HG02623 (cell line): Measurements from ENCODE around the gene DOCK4.
"Not testable (repeated sequence)": the region's sequence is repeated elsewhere in the genome, so short reads cannot be mapped to it uniquely, and the experiment has no call there.

Experiments used
- ATAC-seq: cut with Tn5 transposase; IDR thresholded peaks from one replicate; pipeline ENCODE4 v1.9.1; 2021; ENCODE audit warnings: moderate library complexity; ENCODE audit not compliant: unreplicated experiment

The DOCK4 gene

GRCh38 chr7:111919631-111920179 is 286.5 kb downstream of the DOCK4 start:
- ATAC-seq = no peak

GRCh38 chr7:111919164-111919563 is 287.0 kb downstream of the DOCK4 start:
- no peak for ATAC-seq

GRCh38 chr7:111918461-111918860 is 287.7 kb downstream of the DOCK4 start:
- ATAC-seq = no peak

- ATAC-seq = not testable (repeated sequence)
These were observed 288.8 kb downstream of the DOCK4 start for GRCh38 chr7:111917404-111917803.

GRCh38 chr7:111914291-111914690 is 291.9 kb downstream of the DOCK4 start:
- ATAC-seq = no peak

GRCh38 chr7:111911166-111911961 is 294.8 kb downstream of the DOCK4 start:
- ATAC-seq = no peak

GRCh38 chr7:111910656-111911055 is 295.5 kb downstream of the DOCK4 start:
- ATAC-seq = no peak

- ATAC-seq = not testable (repeated sequence)
These were observed 297.5 kb downstream of the DOCK4 start for GRCh38 chr7:111908673-111909072.

GRCh38 chr7:111903797-111904196 is 302.4 kb downstream of the DOCK4 start:
- no peak for ATAC-seq

- ATAC-seq = no peak
These were observed 303.2 kb downstream of the DOCK4 start for GRCh38 chr7:111903016-111903415.

- no peak for ATAC-seq
These were observed 305.9 kb downstream of the DOCK4 start for GRCh38 chr7:111900283-111900682.

- no peak for ATAC-seq
These were observed 311.1 kb downstream of the DOCK4 start for GRCh38 chr7:111895049-111895448.

- no peak for ATAC-seq
These were observed 311.7 kb downstream of the DOCK4 start for GRCh38 chr7:111894518-111894917.

- ATAC-seq = no peak
These were observed 313.0 kb downstream of the DOCK4 start for GRCh38 chr7:111893190-111893589.

- no peak for ATAC-seq
These were observed 313.6 kb downstream of the DOCK4 start for GRCh38 chr7:111892588-111892987.

GRCh38 chr7:111887734-111888133 is 318.5 kb downstream of the DOCK4 start:
- ATAC-seq = no peak

GRCh38 chr7:111886233-111886632 is 320.0 kb downstream of the DOCK4 start:
- ATAC-seq = no peak

- no peak for ATAC-seq
These were observed 323.0 kb downstream of the DOCK4 start for GRCh38 chr7:111883241-111883640.

- ATAC-seq = no peak
These were observed 327.4 kb downstream of the DOCK4 start for GRCh38 chr7:111878785-111879184.

- ATAC-seq = no peak
These were observed 328.3 kb downstream of the DOCK4 start for GRCh38 chr7:111877931-111878330.

GRCh38 chr7:111873963-111874690 is 332.1 kb downstream of the DOCK4 start:
- no peak for ATAC-seq

- no peak for ATAC-seq
These were observed 332.9 kb downstream of the DOCK4 start for GRCh38 chr7:111873326-111873646.
